Kidney (tissue), 14 donors: ENCODE data around the gene LTBP1. TPM values are rescaled to one million over a fixed set of nuclear protein-coding genes. Genes with fewer than 3 reads are reported as not detected.

ENCODE experiments used
- DNase-seq, 5 donors: peaks; one replicate each; pipeline ENCODE4 v3.0.0-alpha.2; 2013 to 2020
- FAIRE-seq: peaks from 2 replicates; lab custom pipeline; 2012; peaks lifted over from hg19 to GRCh38; lab: Jason Lieb, UNC
- H3K27ac ChIP-seq, 2 donors: one replicate each; pipeline ENCODE4 v1.7.0; 2013; ENCODE audit warnings: low read depth in 2 of 2, low read length in 2 of 2, inconsistent platforms in 1 of 2
- H3K27me3 ChIP-seq: one replicate; pipeline ENCODE4 v1.7.1; 2013; ENCODE audit warnings: low read length, inconsistent platforms; ENCODE audit not compliant: control insufficient read depth, insufficient read depth
- H3K36me3 ChIP-seq, 3 donors: one replicate each; pipeline versions ENCODE4 v1.7.0 to v1.7.1; 2013; ENCODE audit warnings: low read length in 3 of 3, control low read depth in 1 of 3, inconsistent platforms in 1 of 3; ENCODE audit not compliant: insufficient read depth in 3 of 3, control insufficient read depth in 2 of 3
- H3K4me1 ChIP-seq, 3 donors: one replicate each; pipeline versions ENCODE4 v1.7.0 to v1.7.1; 2013; ENCODE audit warnings: low read length in 3 of 3, inconsistent platforms in 1 of 3, low read depth in 1 of 3; ENCODE audit not compliant: control insufficient read depth in 2 of 3, insufficient read depth in 2 of 3
- H3K4me3 ChIP-seq, 3 donors: one replicate each; pipeline versions ENCODE4 v1.7.0 to v1.8.1; 2013; ENCODE audit warnings: low read length in 3 of 3, control low read depth in 1 of 3, inconsistent platforms in 1 of 3
- H3K9ac ChIP-seq, 3 donors: one replicate each; pipeline versions ENCODE4 v1.7.0 to v1.7.1; 2013; ENCODE audit warnings: low read length in 3 of 3, control low read depth in 1 of 3, inconsistent platforms in 1 of 3
- H3K9me3 ChIP-seq, 3 donors: one replicate each; pipeline versions ENCODE4 v1.7.0 to v1.7.1; 2013; ENCODE audit warnings: low read length in 3 of 3, control low read depth in 1 of 3, inconsistent platforms in 1 of 3; ENCODE audit not compliant: control insufficient read depth in 2 of 3, insufficient read depth in 1 of 3
- CTCF ChIP-seq: IDR thresholded peaks from 3 replicates; pipeline ENCODE4 v1.5.1; 2012; ENCODE audit warnings: mild to moderate bottlenecking, moderate library complexity, borderline replicate concordance; ENCODE audit not compliant: insufficient read depth; ENCODE audit errors: extremely low read depth
- intact Hi-C: fragments of 100-400 bp; cut with DNase I; formaldehyde crosslinking; loops from one replicate; pipeline ENCODE4 v1.11.1; 2022
- polyA plus RNA-seq: library from polyadenylated mRNA; stranded (reverse); fragments of 350-450 nt; fragmentation: Illumina TruSeq; extraction: RNeasy Lipid Tissue Mini Kit (QIAGEN cat#74804); gene quantifications from one replicate; pipeline ENCODE4 v1.2.3, GENCODE V29; 2014; ENCODE audit warnings: low read depth, low replicate concordance; ENCODE audit not compliant: insufficient read depth
- total RNA-seq: library from RNA; stranded (reverse); fragmentation: NEBNext Ultra II Directional; extraction: Animal tissue kit (Norgen Biotek cat#: 25700); gene quantifications from one replicate; pipeline ENCODE4 v1.2.1, GENCODE V29; 2021
- donor health status: control.
- donor health status: control.
- donor health status: control.
- donor health status: control.
- donor health status: control.
- donor health status: DM: yes; HTN: yes; CAD: no.
- donor health status: Normal renal cell carcinoma (clear cell type).

The LTBP1 gene
- total and polyA plus RNA-seq, 2 donors from 2014 or later: 9.3 to 39.8 TPM

DNA sequence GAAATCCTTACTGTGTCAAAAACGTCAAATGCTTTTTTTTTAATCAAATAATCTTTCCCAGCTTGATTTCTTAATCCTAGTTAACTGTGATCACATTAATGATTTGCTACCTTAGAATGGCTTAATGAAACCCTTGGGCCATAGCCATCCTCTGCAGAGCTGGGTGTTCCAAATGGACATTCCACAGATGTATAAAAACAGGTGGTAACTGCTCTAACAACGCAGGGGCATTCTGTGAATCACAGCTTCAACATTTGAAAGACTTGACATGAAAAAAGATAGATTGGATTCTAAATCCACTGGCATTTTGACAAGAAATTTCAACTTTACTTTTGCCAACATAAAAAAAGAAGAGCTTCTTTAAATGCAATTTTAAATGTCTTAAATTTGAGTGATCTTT is 459.9 kb downstream of the LTBP1 start:
- TF ChIP-seq CTCF: no peak
- Histone ChIP-seq H3K4me3 (no peak overlapping the region), H3K27me3 (no peaks in the 10 kb centered on the region), H3K27ac (no peak overlapping the region), H3K9ac (no peak overlapping the region), H3K4me1 (no peaks in the 10 kb centered on the region), H3K36me3 (no peaks in the 10 kb centered on the region), H3K9me3 (peaks cover 4 to 6% (median 5%) of the 10 kb centered on the region in 3 donors)
- DNase-seq: peak in 1 of 5 donors; percentile 29
- FAIRE-seq: peak; percentile 69
- intact Hi-C loops: no loop called here

- H3K27ac ChIP-seq: no peak overlapping the region
- no peaks in the 10 kb centered on the region for H3K27me3 ChIP-seq
- H3K9me3 ChIP-seq: peaks cover 4 to 6% (median 5%) of the 10 kb centered on the region in 3 donors
- no peak overlapping the region for H3K9ac ChIP-seq
- no peak for TF ChIP-seq CTCF
- peaks cover 0 to 2% (median 0%) of the 10 kb centered on the region in 3 donors for H3K4me1 ChIP-seq
- FAIRE-seq (no peak), DNase-seq (no peak)
- H3K4me3 ChIP-seq: no peak overlapping the region
- no peaks in the 10 kb centered on the region for H3K36me3 ChIP-seq
- intact Hi-C loops: no loop called here
Observed at GRCh38 chr2:33408109-33408508, 461.4 kb downstream of the LTBP1 start.

DNA sequence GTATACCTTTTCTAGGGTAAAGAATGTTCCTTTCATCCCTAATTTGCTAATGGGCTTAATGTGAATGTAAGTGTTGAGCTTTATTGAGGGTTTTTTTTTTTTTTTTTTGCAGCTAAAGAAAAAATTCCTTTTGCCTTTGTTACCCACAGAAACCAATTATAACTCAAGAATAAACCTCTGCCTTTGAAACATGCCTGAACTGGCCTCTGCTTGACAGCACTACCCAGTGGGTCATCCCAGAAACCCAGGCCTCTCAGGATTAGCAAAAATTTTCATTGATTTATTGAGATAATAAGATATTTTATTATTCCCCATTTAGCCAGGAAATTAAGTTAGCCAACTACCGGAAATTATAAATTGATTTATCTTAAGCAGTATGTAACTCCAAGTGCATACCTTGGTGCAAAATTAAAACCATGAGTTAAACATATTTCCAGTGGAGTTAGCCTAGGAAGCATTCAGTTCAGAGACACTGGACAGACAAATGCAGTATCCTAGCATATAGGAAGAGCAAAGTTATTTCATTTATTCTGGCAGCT is 462.7 kb downstream of the LTBP1 start:
- FAIRE-seq (no peak), DNase-seq (no peak)
- TF ChIP-seq CTCF: no peak
- Histone ChIP-seq H3K9me3 (peaks cover 4 to 6% (median 5%) of the 10 kb centered on the region in 3 donors), H3K27ac (no peak overlapping the region), H3K4me1 (peaks cover 0 to 2% (median 0%) of the 10 kb centered on the region in 3 donors), H3K36me3 (no peaks in the 10 kb centered on the region), H3K4me3 (no peak overlapping the region), H3K9ac (no peak overlapping the region), H3K27me3 (no peaks in the 10 kb centered on the region)
- intact Hi-C loops: no loop called here

GRCh38 chr2:33411765-33412164 is 465.0 kb downstream of the LTBP1 start:
- Histone ChIP-seq H3K36me3 (no peaks in the 10 kb centered on the region), H3K9me3 (peaks cover 4 to 6% (median 5%) of the 10 kb centered on the region in 3 donors), H3K9ac (no peak overlapping the region), H3K27ac (no peak overlapping the region), H3K27me3 (no peaks in the 10 kb centered on the region), H3K4me1 (peaks cover 0 to 2% (median 0%) of the 10 kb centered on the region in 3 donors), H3K4me3 (no peak overlapping the region)
- FAIRE-seq: no peak
- intact Hi-C loops: no loop called here
- DNase-seq: peak in 1 of 5 donors; percentile 32
- no peak for TF ChIP-seq CTCF
